Measurements from ENCODE around the gene ITPK1.

ITPK1 gene

GRCh38 chr14:93023802-93024434 lies 91.8 kb downstream of the ITPK1 start:
- no peak for DNase-seq

GRCh38 chr14:93023039-93023438 lies 92.7 kb downstream of the ITPK1 start:
- no peak for DNase-seq

GRCh38 chr14:93019970-93020369 lies 95.8 kb downstream of the ITPK1 start:
- no peak for DNase-seq

GRCh38 chr14:93019367-93019843 lies 96.3 kb downstream of the ITPK1 start:
- no peak for DNase-seq

GRCh38 chr14:93018366-93018765 lies 97.4 kb downstream of the ITPK1 start:
- no peak for DNase-seq

GRCh38 chr14:93017898-93018297 lies 97.8 kb downstream of the ITPK1 start:
- DNase-seq = no peak

- DNase-seq = no peak
Observed at GRCh38 chr14:93017301-93017797, 98.4 kb downstream of the ITPK1 start.

- DNase-seq = no peak
Observed at GRCh38 chr14:93016275-93016845, 99.4 kb downstream of the ITPK1 start.

GRCh38 chr14:93015505-93015904 lies 100.2 kb downstream of the ITPK1 start:
- DNase-seq = no peak

- DNase-seq = no peak
Observed at GRCh38 chr14:93015064-93015463, 100.7 kb downstream of the ITPK1 start.

GRCh38 chr14:93014058-93015023 lies 101.4 kb downstream of the ITPK1 start:
- DNase-seq = no peak

GRCh38 chr14:93012951-93013719 lies 102.6 kb downstream of the ITPK1 start:
- DNase-seq = no peak

- no peak for DNase-seq
Observed at GRCh38 chr14:93012506-93012905, 103.2 kb downstream of the ITPK1 start.

GRCh38 chr14:93011650-93012325 lies 103.9 kb downstream of the ITPK1 start:
- no peak for DNase-seq

- DNase-seq = no peak
Observed at GRCh38 chr14:93011141-93011529, 104.6 kb downstream of the ITPK1 start.

- DNase-seq = no peak
Observed at GRCh38 chr14:93010522-93011140, 105.1 kb downstream of the ITPK1 start.

GRCh38 chr14:93010130-93010499 lies 105.6 kb downstream of the ITPK1 start:
- no peak for DNase-seq

- no peak for DNase-seq
Observed at GRCh38 chr14:93009471-93010129, 106.1 kb downstream of the ITPK1 start.

- DNase-seq = no peak
Observed at GRCh38 chr14:93008381-93008780, 107.3 kb downstream of the ITPK1 start.

- DNase-seq = no peak
Observed at GRCh38 chr14:93007225-93007997, 108.3 kb downstream of the ITPK1 start.
